ENCODE results near the gene RFTN1. TPM values are rescaled to one million over a fixed set of nuclear protein-coding genes. Genes with fewer than 3 reads are reported as not detected.

RFTN1 gene
- total and polyA plus RNA-seq, 2 of the 8 experiments (the other 6 are each of a cell fraction or from before 2014, with no cell fraction given): 4.6 to 6.7 TPM

DNA sequence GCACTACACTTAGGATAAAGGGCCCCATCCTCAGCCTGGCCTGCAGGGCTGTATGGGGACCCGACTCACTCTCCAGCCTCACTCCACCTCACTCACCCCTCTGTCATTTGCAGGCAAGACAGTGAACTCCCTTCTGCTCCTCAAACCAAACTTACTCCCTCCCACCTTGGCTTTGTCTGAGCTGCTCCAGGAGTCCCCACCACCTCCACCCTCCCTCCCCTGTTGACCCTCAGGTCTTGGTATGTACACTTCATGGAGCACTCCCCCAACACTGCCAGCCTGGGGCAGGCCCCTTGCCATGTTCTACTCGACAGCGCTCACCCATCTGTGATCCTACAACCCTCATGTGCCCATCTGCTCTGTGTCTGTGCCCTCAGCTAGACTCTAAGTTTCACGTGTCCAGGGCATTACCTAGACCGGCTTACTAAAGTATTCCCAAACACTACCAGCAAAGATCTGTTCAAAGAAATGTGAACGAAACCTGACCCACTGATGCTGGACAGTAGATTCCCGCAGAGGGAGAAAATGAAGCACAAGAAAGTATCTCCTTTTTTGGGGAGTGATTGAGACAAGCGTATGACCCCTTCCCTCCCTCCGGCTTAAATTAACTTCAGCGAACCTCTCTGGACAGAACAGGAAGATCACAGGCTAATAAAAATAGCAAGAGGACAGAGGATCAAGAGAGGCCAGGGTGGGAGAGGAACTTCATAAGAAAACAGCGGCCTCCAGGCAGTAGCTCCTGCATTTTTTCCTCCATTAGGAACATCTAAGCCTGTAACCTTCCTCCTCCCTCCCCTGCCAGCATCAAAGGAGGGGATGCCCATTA is 113.2 kb downstream of the RFTN1 start (continued):
- no peak for TF ChIP-seq CHD7 (IDR thresholded peaks at IDR 0.05; ENCODE audit: insufficient replicate concordance, low read length)
- no peak for TF ChIP-seq SP2 (IDR thresholded peaks at IDR 0.05; ENCODE audit: low read length)

Measured in H1 (cell line).